ENCODE data around the gene SYT11.
"Not testable (repeated sequence)": the region's sequence is repeated elsewhere in the genome, so short reads cannot be mapped to it uniquely, and the experiment has no call there.

SYT11 gene

GRCh38 chr1:155861896-155862295 is 2.5 kb downstream of the SYT11 start:
- no peak for DNase-seq

GRCh38 chr1:155864393-155864792 is 5.0 kb downstream of the SYT11 start:
- no peak for DNase-seq

DNA sequence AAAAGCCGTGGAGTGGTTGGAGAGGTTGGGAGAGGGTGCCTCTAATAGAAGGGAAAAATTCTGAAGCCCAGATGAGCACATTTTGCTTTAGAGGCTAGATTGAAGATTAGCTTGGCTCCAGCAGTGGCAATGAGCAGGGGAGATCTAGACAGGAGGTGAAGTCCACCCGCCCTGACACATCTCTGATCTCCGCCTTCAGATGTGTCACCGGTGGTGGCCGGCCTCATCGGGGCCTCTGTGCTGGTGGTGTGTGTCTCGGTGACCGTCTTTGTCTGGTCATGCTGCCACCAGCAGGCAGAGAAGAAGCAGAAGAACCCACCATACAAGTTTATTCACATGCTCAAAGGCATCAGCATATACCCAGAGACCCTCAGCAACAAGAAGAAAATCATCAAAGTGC is 8.4 kb downstream of the SYT11 start:
- DNase-seq: no peak

GRCh38 chr1:155871390-155871789 is 12.0 kb downstream of the SYT11 start:
- DNase-seq: no peak

- DNase-seq: no peak
These were observed 13.2 kb downstream of the SYT11 start for GRCh38 chr1:155872527-155872926.

GRCh38 chr1:155873860-155874259 is 14.5 kb downstream of the SYT11 start:
- no peak for DNase-seq

- DNase-seq: no peak
These were observed 18.6 kb downstream of the SYT11 start for GRCh38 chr1:155877945-155878344.

DNA sequence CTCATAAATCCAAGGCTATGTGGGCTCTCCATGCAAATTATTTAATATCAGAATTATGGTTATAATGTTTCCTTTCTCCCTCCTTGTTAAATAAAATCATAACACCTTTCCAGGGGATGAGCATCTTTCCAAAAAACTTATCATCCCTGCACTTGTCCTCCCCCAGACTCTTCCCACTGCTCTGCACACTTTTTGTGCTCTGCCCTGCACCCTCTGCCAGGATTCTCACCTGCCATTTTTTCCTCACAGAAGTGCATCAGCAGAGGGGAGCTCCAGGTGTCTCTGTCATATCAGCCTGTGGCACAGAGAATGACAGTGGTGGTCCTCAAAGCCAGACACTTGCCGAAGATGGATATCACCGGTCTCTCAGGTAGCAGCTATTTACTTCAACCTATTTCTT is 20.9 kb downstream of the SYT11 start:
- DNase-seq: no peak

DNA sequence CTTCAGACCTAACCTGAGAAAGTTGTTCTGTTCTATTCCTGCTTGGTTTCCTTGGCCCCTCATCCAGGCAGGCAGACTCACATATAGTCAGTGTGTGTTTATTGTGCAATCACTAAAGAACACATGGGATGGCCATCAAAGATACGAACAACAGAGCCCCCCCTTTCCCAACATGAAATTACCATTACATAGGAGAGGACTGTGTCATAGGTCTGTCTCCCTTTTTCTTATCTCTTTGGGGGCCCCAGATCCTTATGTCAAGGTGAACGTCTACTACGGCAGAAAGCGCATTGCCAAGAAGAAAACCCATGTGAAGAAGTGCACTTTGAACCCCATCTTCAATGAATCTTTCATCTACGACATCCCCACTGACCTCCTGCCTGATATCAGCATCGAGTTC is 21.6 kb downstream of the SYT11 start:
- DNase-seq: no peak

GRCh38 chr1:155882235-155882634 is 22.9 kb downstream of the SYT11 start:
- no peak for DNase-seq

GRCh38 chr1:155882766-155883165 is 23.4 kb downstream of the SYT11 start:
- DNase-seq: no peak

DNA sequence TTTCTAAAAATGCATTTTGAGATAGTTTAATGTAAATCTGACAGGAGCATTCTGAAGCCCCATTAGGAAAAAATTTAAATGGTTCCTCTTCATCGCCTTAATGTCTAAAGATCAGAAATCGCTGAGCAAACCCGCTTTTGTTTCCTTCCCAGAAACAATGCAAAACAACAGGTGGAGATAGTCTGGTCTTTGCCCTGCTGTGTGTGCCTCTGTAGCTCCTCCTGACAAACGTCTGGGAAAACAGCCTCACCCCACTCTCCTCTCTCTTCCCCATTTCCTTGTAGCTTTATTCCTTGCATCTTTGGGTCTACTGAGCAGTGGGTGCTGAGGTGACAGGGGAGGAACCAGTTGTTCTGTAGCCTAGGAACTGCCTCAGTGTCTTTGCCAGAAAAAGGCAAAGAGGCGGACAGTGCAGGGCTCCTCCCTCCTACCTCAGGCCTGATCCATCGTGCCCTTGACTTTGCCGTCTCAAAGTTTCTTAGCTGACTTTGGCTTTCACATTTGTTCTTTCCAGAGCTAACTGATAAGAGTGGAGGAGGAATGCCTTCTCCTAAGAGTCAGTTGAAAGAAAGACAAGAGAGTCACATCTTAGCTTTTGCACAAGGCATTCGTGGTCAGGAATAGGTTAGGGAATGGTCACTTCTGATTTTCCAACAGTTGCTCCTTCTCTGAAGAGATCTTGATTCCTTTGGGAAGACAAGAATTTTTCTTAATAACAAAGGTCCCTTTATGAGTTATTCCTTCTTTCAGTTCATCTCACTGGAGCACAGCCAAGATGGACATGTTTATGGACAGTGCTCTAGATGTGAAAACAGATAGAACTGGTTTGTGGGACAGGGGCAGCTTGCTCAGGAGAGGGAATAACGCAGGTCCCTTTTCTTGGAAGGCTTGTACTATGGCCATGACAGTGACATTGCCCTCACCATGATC is 24.9 kb downstream of the SYT11 start:
- no peak for DNase-seq

GRCh38 chr1:155884982-155885381 is 25.6 kb downstream of the SYT11 start:
- no peak for DNase-seq

DNA sequence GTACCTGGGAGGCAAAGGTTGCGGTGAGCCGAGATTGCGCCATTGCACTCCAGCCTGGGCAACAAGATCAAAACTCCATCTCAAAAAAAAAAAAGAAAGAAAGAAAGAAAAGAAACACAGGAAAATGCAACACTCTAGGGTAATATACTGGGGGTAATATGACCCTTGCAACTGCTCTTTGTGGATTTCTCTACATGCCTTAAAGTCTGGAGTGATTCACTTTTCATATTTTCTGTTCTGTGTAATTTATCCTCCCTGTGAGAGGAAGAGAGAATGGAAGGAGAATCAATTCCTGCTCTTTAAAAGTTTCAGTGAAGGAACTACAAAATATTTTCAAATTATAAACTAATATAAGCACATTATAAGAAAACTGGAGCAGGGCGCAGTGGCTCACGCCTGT is 29.1 kb downstream of the SYT11 start:
- DNase-seq: no peak

DNA sequence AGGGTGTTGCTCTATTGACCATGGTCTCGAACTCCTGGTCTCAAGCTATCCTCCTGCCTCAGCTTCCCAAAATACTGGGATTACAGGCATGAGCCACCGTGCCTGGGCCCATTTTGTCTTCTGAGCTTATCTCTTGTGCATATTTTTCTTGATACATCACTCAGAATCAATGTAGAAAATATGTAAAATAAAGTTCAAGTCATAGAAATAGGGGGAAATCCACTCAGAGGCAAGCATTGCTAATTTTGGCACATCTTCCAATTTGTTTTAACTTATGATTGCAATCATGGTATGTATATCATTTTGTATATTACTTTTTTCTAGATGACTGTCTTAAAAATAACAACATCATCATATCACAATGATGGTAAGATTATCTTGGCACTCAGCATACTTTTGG is 30.2 kb downstream of the SYT11 start:
- DNase-seq: no peak

DNA sequence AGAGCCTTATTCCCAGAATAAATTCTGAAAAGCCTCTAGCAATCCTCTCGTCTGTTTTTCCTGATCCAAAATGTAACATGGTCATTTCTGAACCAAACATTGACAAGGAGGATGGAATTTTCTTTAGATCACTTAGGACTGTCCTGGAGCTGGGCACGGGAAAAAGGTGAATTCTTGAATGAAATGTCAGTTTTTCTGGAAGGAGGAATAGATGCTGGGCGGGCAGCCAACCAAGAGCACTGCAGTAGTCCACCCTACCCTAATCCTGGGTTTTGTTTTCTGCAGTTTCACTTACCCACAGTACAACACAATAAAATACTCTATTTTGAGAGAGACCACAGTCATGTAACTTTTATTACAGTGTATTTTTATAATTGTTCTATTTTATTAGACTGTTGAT is 30.9 kb downstream of the SYT11 start:
- DNase-seq: no peak

DNA sequence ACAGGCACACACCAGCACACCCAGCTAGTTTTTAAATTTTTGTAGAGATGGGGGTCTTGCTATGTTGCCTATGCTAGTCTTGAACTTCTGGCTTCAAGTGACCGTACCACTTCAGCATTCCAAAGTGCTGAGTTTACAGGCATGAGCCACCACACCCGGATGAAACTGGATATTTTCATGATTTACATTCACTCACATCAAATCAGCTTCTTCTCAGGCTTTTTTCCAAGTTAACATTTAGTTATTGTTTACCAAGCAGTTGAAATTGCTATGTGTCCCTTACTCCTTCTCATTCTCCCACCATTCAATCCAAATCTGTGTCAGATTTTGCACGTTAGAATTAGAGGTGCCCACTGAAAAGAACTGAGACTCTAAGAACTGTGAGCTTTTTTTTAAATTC is 33.4 kb downstream of the SYT11 start:
- no peak for DNase-seq

GRCh38 chr1:155893389-155894142 is 34.2 kb downstream of the SYT11 start:
- DNase-seq: peak; percentile 21

DNA sequence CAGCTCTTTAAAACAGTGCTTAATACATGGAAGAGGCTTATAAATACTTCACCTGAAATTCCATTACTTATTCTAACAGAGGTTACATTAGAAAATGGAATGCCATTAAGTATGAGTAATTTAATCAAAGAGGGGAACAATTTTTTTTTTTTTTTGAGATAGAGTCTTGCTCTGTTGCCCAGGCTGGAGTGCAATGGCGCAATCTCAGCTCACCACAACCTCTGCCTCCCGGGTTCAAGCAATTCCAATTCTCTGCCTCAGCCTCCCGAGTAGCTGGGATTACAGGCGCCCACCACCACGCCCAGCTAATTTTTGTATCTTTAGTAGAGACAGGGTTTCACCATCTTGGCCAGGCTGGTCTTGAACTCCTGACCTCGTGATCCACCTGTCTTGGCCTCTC is 36.2 kb downstream of the SYT11 start:
- not testable (repeated sequence) for DNase-seq

DNA sequence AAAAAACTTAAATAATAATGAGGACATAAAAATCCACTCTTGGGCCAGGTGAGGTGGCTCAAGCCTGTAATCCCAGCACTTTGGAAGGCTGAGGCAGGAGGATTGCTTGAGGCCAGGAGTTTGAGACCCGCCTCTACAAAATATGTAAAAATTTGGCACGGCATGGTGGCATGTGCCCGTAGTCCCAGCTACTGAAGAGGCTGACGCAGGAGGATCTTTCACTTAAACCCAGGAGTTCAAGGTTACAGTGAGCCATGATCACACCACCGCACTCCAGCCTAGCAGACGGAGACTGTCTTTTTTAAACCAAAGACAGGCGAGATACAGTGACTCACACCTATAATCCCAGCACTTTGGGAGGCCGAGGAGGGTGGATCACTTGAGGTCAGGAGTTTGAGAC is 37.1 kb downstream of the SYT11 start:
- not testable (repeated sequence) for DNase-seq

DNA sequence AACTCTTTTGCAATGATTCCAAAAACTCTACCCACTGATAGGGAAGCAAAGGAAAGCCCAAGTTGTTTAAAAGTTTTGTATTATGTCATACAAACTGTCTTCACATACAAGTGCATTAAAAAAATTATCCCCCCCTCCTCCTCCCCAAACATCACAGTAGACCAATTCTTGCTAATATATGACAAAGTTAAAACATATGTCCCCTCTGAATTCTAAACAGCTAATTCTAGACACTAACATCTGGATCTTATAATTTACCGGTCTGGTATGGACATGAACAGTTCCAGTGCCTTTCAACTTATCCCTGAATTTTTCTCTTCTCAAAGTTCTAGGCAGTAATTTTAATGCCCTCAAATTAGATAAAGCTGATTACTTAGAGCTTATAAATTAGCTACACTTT is 38.4 kb downstream of the SYT11 start:
- no peak for DNase-seq

- DNase-seq: no peak
These were observed 39.5 kb downstream of the SYT11 start for GRCh38 chr1:155898888-155899287.

- no peak for DNase-seq
These were observed 40.3 kb downstream of the SYT11 start for GRCh38 chr1:155899683-155900082.

- no peak for DNase-seq
These were observed 40.8 kb downstream of the SYT11 start for GRCh38 chr1:155900161-155900560.

All from activated CD4-positive, alpha-beta T cell treated with anti-CD3 and anti-CD28 coated beads for 48 hours (primary cell).